KMS-11 (cell line): ENCODE measurements around the gene MCM9.
A peak's percentile ranks its signal among the peaks of the same experiment; 100 is the strongest.
"Not testable (repeated sequence)": the region's sequence is repeated elsewhere in the genome, so short reads cannot be mapped to it uniquely, and the experiment has no call there.

Experiments used
- H2AFZ ChIP-seq: fragments of 200-600 bp; sonication (generic); 2 replicates; pipeline ENCODE4 v1.6.1; 2016; ENCODE audit warnings: antibody characterized with exemption, mixed run types, low read depth
- H3K27ac ChIP-seq: fragments of 200-600 bp; sonication (generic); 2 replicates; pipeline ENCODE4 v1.6.1; 2016; ENCODE audit warnings: mild to moderate bottlenecking, mixed run types
- H3K27me3 ChIP-seq: fragments of 200-600 bp; sonication (generic); 2 replicates; pipeline ENCODE4 v1.6.1; 2017; ENCODE audit warnings: mild to moderate bottlenecking, low read depth, mixed run types, moderate library complexity; ENCODE audit not compliant: insufficient read depth
- H3K36me3 ChIP-seq: fragments of 200-600 bp; sonication (generic); 2 replicates; pipeline ENCODE4 v1.6.1; 2017; ENCODE audit warnings: mild to moderate bottlenecking, mixed run types; ENCODE audit not compliant: insufficient read depth
- H3K4me1 ChIP-seq: fragments of 200-600 bp; sonication (generic); 2 replicates; pipeline ENCODE4 v1.6.1; 2016; ENCODE audit warnings: mild to moderate bottlenecking, low read depth, mixed run types; ENCODE audit not compliant: poor library complexity, severe bottlenecking
- H3K4me2 ChIP-seq: fragments of 200-600 bp; sonication (generic); 2 replicates; pipeline ENCODE4 v1.7.0; 2016; ENCODE audit warnings: mild to moderate bottlenecking, mixed run types
- H3K4me3 ChIP-seq: fragments of 200-600 bp; sonication (generic); IDR thresholded peaks from 2 replicates; pipeline ENCODE4 v1.6.1; 2017; ENCODE audit warnings: low read depth, low read length, mixed read lengths; ENCODE audit not compliant: insufficient read depth
- H3K79me2 ChIP-seq: fragments of 200-600 bp; sonication (generic); 2 replicates; pipeline ENCODE4 v1.6.1; 2016; ENCODE audit warnings: low read depth, mixed run types; ENCODE audit not compliant: insufficient read depth
- H3K9ac ChIP-seq: fragments of 200-600 bp; sonication (generic); 2 replicates; pipeline ENCODE4 v1.6.1; 2016; ENCODE audit warnings: mild to moderate bottlenecking, mixed run types
- H4K20me1 ChIP-seq: fragments of 200-600 bp; sonication (generic); 2 replicates; pipeline ENCODE4 v1.6.1; 2016; ENCODE audit warnings: mild to moderate bottlenecking, mixed run types; ENCODE audit not compliant: insufficient read depth
- TF ChIP-seq, protein P1 (sequence below): fragments of 200-600 bp; sonication (generic); conservative IDR thresholded peaks from 2 replicates; pipeline ENCODE4 v1.6.1; 2017; ENCODE audit warnings: low read depth, mild to moderate bottlenecking, antibody characterized with exemption, low read length, moderate library complexity, mixed read lengths

Gene MCM9

GRCh38 chr6:118800394-118801071 lies 134.4 kb downstream of the MCM9 start:
- no peaks in the 10 kb centered on the region for H4K20me1 ChIP-seq
- H3K36me3 ChIP-seq = no peaks in the 10 kb centered on the region
- no peak overlapping the region for H3K4me2 ChIP-seq
- no peak overlapping the region for H3K9ac ChIP-seq
- H3K27me3 ChIP-seq = no peaks in the 10 kb centered on the region
- no peaks in the 10 kb centered on the region for H3K79me2 ChIP-seq
- no peak overlapping the region for H3K27ac ChIP-seq
- TF ChIP-seq, protein P1, sequence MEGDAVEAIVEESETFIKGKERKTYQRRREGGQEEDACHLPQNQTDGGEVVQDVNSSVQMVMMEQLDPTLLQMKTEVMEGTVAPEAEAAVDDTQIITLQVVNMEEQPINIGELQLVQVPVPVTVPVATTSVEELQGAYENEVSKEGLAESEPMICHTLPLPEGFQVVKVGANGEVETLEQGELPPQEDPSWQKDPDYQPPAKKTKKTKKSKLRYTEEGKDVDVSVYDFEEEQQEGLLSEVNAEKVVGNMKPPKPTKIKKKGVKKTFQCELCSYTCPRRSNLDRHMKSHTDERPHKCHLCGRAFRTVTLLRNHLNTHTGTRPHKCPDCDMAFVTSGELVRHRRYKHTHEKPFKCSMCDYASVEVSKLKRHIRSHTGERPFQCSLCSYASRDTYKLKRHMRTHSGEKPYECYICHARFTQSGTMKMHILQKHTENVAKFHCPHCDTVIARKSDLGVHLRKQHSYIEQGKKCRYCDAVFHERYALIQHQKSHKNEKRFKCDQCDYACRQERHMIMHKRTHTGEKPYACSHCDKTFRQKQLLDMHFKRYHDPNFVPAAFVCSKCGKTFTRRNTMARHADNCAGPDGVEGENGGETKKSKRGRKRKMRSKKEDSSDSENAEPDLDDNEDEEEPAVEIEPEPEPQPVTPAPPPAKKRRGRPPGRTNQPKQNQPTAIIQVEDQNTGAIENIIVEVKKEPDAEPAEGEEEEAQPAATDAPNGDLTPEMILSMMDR = peak; percentile 74
- H3K4me1 ChIP-seq = no peaks in the 10 kb centered on the region
- H2AFZ ChIP-seq = peak overlapping the region; percentile 34
- no peak overlapping the region for H3K4me3 ChIP-seq

DNA sequence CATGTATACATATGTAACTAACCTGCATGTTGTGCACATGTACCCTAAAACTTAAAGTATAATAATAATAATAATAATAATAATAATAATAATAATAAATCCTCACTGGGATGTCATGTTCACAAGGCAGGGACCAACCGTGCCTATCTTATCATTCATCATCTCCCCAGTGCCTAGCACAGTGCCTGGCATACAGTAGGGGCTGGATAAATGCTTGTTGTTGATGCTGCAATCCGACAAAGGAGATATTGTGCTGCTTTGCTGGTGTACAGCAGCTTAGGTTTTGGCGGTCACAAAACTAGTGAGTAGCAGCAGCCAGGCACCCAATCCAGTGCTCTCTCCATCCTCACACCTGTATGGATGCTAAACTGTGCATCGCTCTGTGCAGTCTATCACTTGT lies 135.1 kb downstream of the MCM9 start:
- Histone ChIP-seq H2AFZ (no peak overlapping the region), H3K4me2 (no peak overlapping the region), H3K4me3 (no peak overlapping the region), H4K20me1 (no peaks in the 10 kb centered on the region), H3K9ac (no peak overlapping the region), H3K27ac (no peak overlapping the region), H3K4me1 (no peaks in the 10 kb centered on the region), H3K36me3 (no peaks in the 10 kb centered on the region), H3K27me3 (no peaks in the 10 kb centered on the region), H3K79me2 (no peaks in the 10 kb centered on the region)
- TF ChIP-seq, protein P1 = no peak

DNA sequence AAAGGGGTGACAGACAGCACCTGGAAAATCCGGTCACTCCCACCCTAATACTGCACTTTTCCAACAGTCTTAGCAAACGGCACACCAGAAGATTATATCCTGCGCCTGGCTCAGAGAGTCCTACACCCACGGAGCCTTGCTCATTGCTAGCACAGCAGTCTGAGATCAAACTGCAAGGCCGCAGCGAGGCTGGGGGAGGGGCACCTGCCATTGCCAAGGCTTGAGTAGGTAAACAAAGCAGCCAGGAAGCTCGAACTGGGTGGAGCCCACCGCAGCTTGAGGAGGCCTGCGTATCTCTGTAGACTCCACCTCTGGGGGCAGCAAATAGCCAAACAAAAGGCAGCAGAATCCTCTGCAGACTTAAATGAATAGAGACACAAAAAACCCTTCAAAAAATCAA lies 138.4 kb downstream of the MCM9 start:
- H3K4me1 ChIP-seq, H3K4me2 ChIP-seq: not testable (repeated sequence)

DNA sequence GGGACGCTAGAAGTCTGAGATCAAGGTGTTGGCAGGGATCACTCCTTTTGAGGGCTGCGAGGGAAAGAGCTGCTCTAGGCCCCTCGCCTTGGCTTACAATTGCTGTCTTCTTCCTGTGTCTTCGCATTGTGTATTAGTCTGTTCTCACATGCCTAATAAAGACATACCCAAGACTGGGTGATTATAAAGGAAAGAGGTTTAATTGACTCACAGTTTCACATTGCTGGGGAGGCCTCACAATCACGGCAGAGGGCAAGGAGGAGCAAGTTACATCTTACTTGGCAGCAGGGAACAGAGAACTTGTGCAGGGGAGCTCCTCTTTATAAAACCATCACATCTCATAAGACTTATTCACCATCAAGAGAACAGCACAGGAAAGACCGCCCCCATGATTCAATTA lies 143.5 kb downstream of the MCM9 start:
- TF ChIP-seq, protein P1 = no peak
- Histone ChIP-seq H4K20me1 (no peaks in the 10 kb centered on the region), H3K9ac (no peak overlapping the region), H3K27ac (no peak overlapping the region), H3K36me3 (no peaks in the 10 kb centered on the region), H3K27me3 (no peaks in the 10 kb centered on the region), H3K4me3 (no peak overlapping the region), H3K4me2 (no peak overlapping the region), H2AFZ (no peak overlapping the region), H3K79me2 (no peaks in the 10 kb centered on the region), H3K4me1 (no peaks in the 10 kb centered on the region)

More for the DNA sequence above, 138.4 kb downstream of the MCM9 start:
- not testable (repeated sequence) for H3K9ac ChIP-seq, H2AFZ ChIP-seq, H3K79me2 ChIP-seq, H3K36me3 ChIP-seq, H3K27ac ChIP-seq, H3K27me3 ChIP-seq, H3K4me3 ChIP-seq, H4K20me1 ChIP-seq

GRCh38 chr6:118789954-118790353 lies 145.0 kb downstream of the MCM9 start:
- H4K20me1 ChIP-seq = no peaks in the 10 kb centered on the region
- H3K4me2 ChIP-seq = no peak overlapping the region
- H3K4me1 ChIP-seq = no peaks in the 10 kb centered on the region
- no peak overlapping the region for H3K4me3 ChIP-seq
- H3K27me3 ChIP-seq = no peaks in the 10 kb centered on the region
- H3K36me3 ChIP-seq = no peaks in the 10 kb centered on the region
- no peak overlapping the region for H2AFZ ChIP-seq
- no peak overlapping the region for H3K27ac ChIP-seq
- H3K9ac ChIP-seq = no peak overlapping the region
- TF ChIP-seq, protein P1 = no peak
- H3K79me2 ChIP-seq = no peaks in the 10 kb centered on the region
